ENCODE measurements around the gene TSEN2.

TSEN2 gene

GRCh38 chr3:12507591-12508281, 23.5 kb downstream of the TSEN2 start:
- H3K14ac ChIP-seq (ENCODE audit: low read length in 2 of 2): no peak overlapping the region
- peak overlapping the region; percentile 44 for H3K4me2 ChIP-seq (ENCODE audit: low read length, poor library complexity, severe bottlenecking)
- peaks cover 12% of the 10 kb centered on the region for H3K79me1 ChIP-seq (replicated peaks; ENCODE audit: low read length, poor library complexity, severe bottlenecking)
- peak overlapping the region; percentile 66 for H2BK120ac ChIP-seq (ENCODE audit: low read depth, low read length)
- H3K9me3 ChIP-seq (ENCODE audit: control insufficient read depth, low read length): no peaks in the 10 kb centered on the region
- H2BK12ac ChIP-seq (ENCODE audit: low read length in 2 of 2): peak overlapping the region in 1 of 2 experiments; percentile 65
- H4K8ac ChIP-seq (ENCODE audit: low read length): peak overlapping the region; percentile 45
- peak overlapping the region; percentile 51 for H2BK5ac ChIP-seq (ENCODE audit: low read depth, low read length, poor library complexity, severe bottlenecking)
- peak overlapping the region; percentile 13 to 37 for H3K4ac ChIP-seq (ENCODE audit: low read depth in 1 of 2, low read length in 2 of 2)
- H2BK15ac ChIP-seq (ENCODE audit: low read depth, poor library complexity, severe bottlenecking): no peak overlapping the region
- peak overlapping the region; percentile 79 to 90 for H3K18ac ChIP-seq (ENCODE audit: low read depth in 1 of 2, low read length in 2 of 2)
- no peak overlapping the region for H4K91ac ChIP-seq (ENCODE audit: low read length)
- H3K23ac ChIP-seq (ENCODE audit: low read length in 2 of 2): no peak overlapping the region
- H2AK5ac ChIP-seq (ENCODE audit: low read length, severe bottlenecking): peak overlapping the region; percentile 38
- peak overlapping the region; percentile 69 for H3K9ac ChIP-seq (ENCODE audit: low read length)
- DNase-seq: peak; percentile 60
- H3K27me3 ChIP-seq (ENCODE audit: control insufficient read depth in 1 of 2, insufficient read depth in 1 of 2, low read length in 2 of 2): no peaks in the 10 kb centered on the region
- peaks cover 16 to 54% of the 10 kb centered on the region in 2 experiments for H3K36me3 ChIP-seq (ENCODE audit: control insufficient read depth in 1 of 2, insufficient read depth in 2 of 2, low read depth in 1 of 2, low read length in 2 of 2)
- H3K4me1 ChIP-seq (ENCODE audit: control insufficient read depth, insufficient read depth, low read depth, low read length): peaks cover 12% of the 10 kb centered on the region
- no peak overlapping the region for H2AFZ ChIP-seq (ENCODE audit: low read depth, low read length)
- H3K4me3 ChIP-seq (ENCODE audit: insufficient read depth in 1 of 2, low read depth in 1 of 2, low read length in 2 of 2): peak overlapping the region in 1 of 2 experiments; percentile 55
- WGBS: 56% methylated on average over 8 of the region's 8 CpGs
- peak overlapping the region; percentile 87 for H3K27ac ChIP-seq (ENCODE audit: low read length, poor library complexity, severe bottlenecking)

- no peak overlapping the region for H2BK5ac ChIP-seq (ENCODE audit: low read depth, low read length, poor library complexity, severe bottlenecking)
- H2BK12ac ChIP-seq (ENCODE audit: low read length in 2 of 2): peak overlapping the region in 1 of 2 experiments; percentile 65
- H2AK5ac ChIP-seq (ENCODE audit: low read length, severe bottlenecking): no peak overlapping the region
- no peak overlapping the region for H3K4ac ChIP-seq (ENCODE audit: low read depth in 1 of 2, low read length in 2 of 2)
- H3K36me3 ChIP-seq (ENCODE audit: control insufficient read depth in 1 of 2, insufficient read depth in 2 of 2, low read depth in 1 of 2, low read length in 2 of 2): peaks cover 15 to 53% of the 10 kb centered on the region in 2 experiments
- WGBS: 3% methylated on average over 5 of the region's 5 CpGs
- H3K27ac ChIP-seq (ENCODE audit: low read length, poor library complexity, severe bottlenecking): peak overlapping the region; percentile 87
- no peak overlapping the region for H3K23ac ChIP-seq (ENCODE audit: low read length in 2 of 2)
- no peak overlapping the region for H2AFZ ChIP-seq (ENCODE audit: low read depth, low read length)
- H4K8ac ChIP-seq (ENCODE audit: low read length): no peak overlapping the region
- peak overlapping the region; percentile 44 for H3K4me2 ChIP-seq (ENCODE audit: low read length, poor library complexity, severe bottlenecking)
- peak overlapping the region; percentile 66 for H2BK120ac ChIP-seq (ENCODE audit: low read depth, low read length)
- H4K91ac ChIP-seq (ENCODE audit: low read length): no peak overlapping the region
- H3K27me3 ChIP-seq (ENCODE audit: control insufficient read depth in 1 of 2, insufficient read depth in 1 of 2, low read length in 2 of 2): no peaks in the 10 kb centered on the region
- no peak overlapping the region for H3K18ac ChIP-seq (ENCODE audit: low read depth in 1 of 2, low read length in 2 of 2)
- peak overlapping the region in 1 of 2 experiments; percentile 55 for H3K4me3 ChIP-seq (ENCODE audit: insufficient read depth in 1 of 2, low read depth in 1 of 2, low read length in 2 of 2)
- H3K4me1 ChIP-seq (ENCODE audit: control insufficient read depth, insufficient read depth, low read depth, low read length): peaks cover 12% of the 10 kb centered on the region
- no peak overlapping the region for H2BK15ac ChIP-seq (ENCODE audit: low read depth, poor library complexity, severe bottlenecking)
- peak; percentile 97 for DNase-seq
- H3K79me1 ChIP-seq (replicated peaks; ENCODE audit: low read length, poor library complexity, severe bottlenecking): peaks cover 12% of the 10 kb centered on the region
- H3K9me3 ChIP-seq (ENCODE audit: control insufficient read depth, low read length): no peaks in the 10 kb centered on the region
- H3K14ac ChIP-seq (ENCODE audit: low read length in 2 of 2): no peak overlapping the region
- H3K9ac ChIP-seq (ENCODE audit: low read length): peak overlapping the region; percentile 69
Observed at GRCh38 chr3:12508291-12508700, 24.0 kb downstream of the TSEN2 start.

GRCh38 chr3:12509466-12509865, 25.2 kb downstream of the TSEN2 start:
- H2BK120ac ChIP-seq (ENCODE audit: low read depth, low read length): no peak overlapping the region
- peaks cover 8 to 45% of the 10 kb centered on the region in 2 experiments for H3K36me3 ChIP-seq (ENCODE audit: control insufficient read depth in 1 of 2, insufficient read depth in 2 of 2, low read depth in 1 of 2, low read length in 2 of 2)
- 82% methylated on average over 3 of the region's 3 CpGs for WGBS
- no peak overlapping the region for H2BK15ac ChIP-seq (ENCODE audit: low read depth, poor library complexity, severe bottlenecking)
- no peak overlapping the region for H3K4ac ChIP-seq (ENCODE audit: low read depth in 1 of 2, low read length in 2 of 2)
- H4K91ac ChIP-seq (ENCODE audit: low read length): no peak overlapping the region
- H3K27ac ChIP-seq (ENCODE audit: low read length, poor library complexity, severe bottlenecking): peak overlapping the region; percentile 28
- no peaks in the 10 kb centered on the region for H3K27me3 ChIP-seq (ENCODE audit: control insufficient read depth in 1 of 2, insufficient read depth in 1 of 2, low read length in 2 of 2)
- H2AFZ ChIP-seq (ENCODE audit: low read depth, low read length): no peak overlapping the region
- no peaks in the 10 kb centered on the region for H3K9me3 ChIP-seq (ENCODE audit: control insufficient read depth, low read length)
- peak overlapping the region; percentile 19 for H4K8ac ChIP-seq (ENCODE audit: low read length)
- no peak overlapping the region for H3K9ac ChIP-seq (ENCODE audit: low read length)
- no peak overlapping the region for H3K18ac ChIP-seq (ENCODE audit: low read depth in 1 of 2, low read length in 2 of 2)
- peaks cover 15% of the 10 kb centered on the region for H3K79me1 ChIP-seq (replicated peaks; ENCODE audit: low read length, poor library complexity, severe bottlenecking)
- no peak overlapping the region for H2BK12ac ChIP-seq (ENCODE audit: low read length in 2 of 2)
- no peak overlapping the region for H3K23ac ChIP-seq (ENCODE audit: low read length in 2 of 2)
- H3K14ac ChIP-seq (ENCODE audit: low read length in 2 of 2): no peak overlapping the region
- DNase-seq: peak; percentile 9
- H3K4me3 ChIP-seq (ENCODE audit: insufficient read depth in 1 of 2, low read depth in 1 of 2, low read length in 2 of 2): no peak overlapping the region
- H2BK5ac ChIP-seq (ENCODE audit: low read depth, low read length, poor library complexity, severe bottlenecking): no peak overlapping the region
- no peak overlapping the region for H3K4me2 ChIP-seq (ENCODE audit: low read length, poor library complexity, severe bottlenecking)
- H3K4me1 ChIP-seq (ENCODE audit: control insufficient read depth, insufficient read depth, low read depth, low read length): peaks cover 12% of the 10 kb centered on the region
- H2AK5ac ChIP-seq (ENCODE audit: low read length, severe bottlenecking): peak overlapping the region; percentile 39

- Histone ChIP-seq H3K4ac (ENCODE audit: low read depth in 1 of 2, low read length in 2 of 2) (no peak overlapping the region), H3K36me3 (ENCODE audit: control insufficient read depth in 1 of 2, insufficient read depth in 2 of 2, low read depth in 1 of 2, low read length in 2 of 2) (peaks cover 3 to 41% of the 10 kb centered on the region in 2 experiments), H3K27me3 (ENCODE audit: control insufficient read depth in 1 of 2, insufficient read depth in 1 of 2, low read length in 2 of 2) (no peaks in the 10 kb centered on the region), H2BK5ac (ENCODE audit: low read depth, low read length, poor library complexity, severe bottlenecking) (no peak overlapping the region), H2AK5ac (ENCODE audit: low read length, severe bottlenecking) (no peak overlapping the region), H3K9ac (ENCODE audit: low read length) (no peak overlapping the region), H3K79me1 (replicated peaks; ENCODE audit: low read length, poor library complexity, severe bottlenecking) (peaks cover 15% of the 10 kb centered on the region), H2AFZ (ENCODE audit: low read depth, low read length) (no peak overlapping the region), H3K9me3 (ENCODE audit: control insufficient read depth, low read length) (no peaks in the 10 kb centered on the region), H4K91ac (ENCODE audit: low read length) (no peak overlapping the region), H3K23ac (ENCODE audit: low read length in 2 of 2) (no peak overlapping the region), H3K4me1 (ENCODE audit: control insufficient read depth, insufficient read depth, low read depth, low read length) (peaks cover 15% of the 10 kb centered on the region), H4K8ac (ENCODE audit: low read length) (no peak overlapping the region), H2BK120ac (ENCODE audit: low read depth, low read length) (no peak overlapping the region), H3K4me2 (ENCODE audit: low read length, poor library complexity, severe bottlenecking) (no peak overlapping the region), H3K27ac (ENCODE audit: low read length, poor library complexity, severe bottlenecking) (no peak overlapping the region), H2BK15ac (ENCODE audit: low read depth, poor library complexity, severe bottlenecking) (no peak overlapping the region), H3K14ac (ENCODE audit: low read length in 2 of 2) (no peak overlapping the region), H3K18ac (ENCODE audit: low read depth in 1 of 2, low read length in 2 of 2) (no peak overlapping the region), H2BK12ac (ENCODE audit: low read length in 2 of 2) (no peak overlapping the region), H3K4me3 (ENCODE audit: insufficient read depth in 1 of 2, low read depth in 1 of 2, low read length in 2 of 2) (no peak overlapping the region)
- WGBS: 100% methylated on average over 2 of the region's 4 CpGs
- no peak for DNase-seq
Observed at GRCh38 chr3:12512534-12513118, 28.3 kb downstream of the TSEN2 start.

Measured in mesenchymal stem cell (in vitro differentiated cells and primary cell).